Esophagus muscularis mucosa (tissue), 4 donors: ENCODE results near the gene TXNL1. TPM values are rescaled to one million over a fixed set of nuclear protein-coding genes. Genes with fewer than 3 reads are reported as not detected.

ENCODE experiments used
- DNase-seq: peaks from one replicate; pipeline ENCODE4 v3.0.0-alpha.2; 2017; ENCODE audit errors: extremely low spot score
- H3K27ac ChIP-seq, 4 donors: fragments of 200-600 bp; sonication (generic); replicated peaks in 1 of 4; 1 replicate in 3 of 4; 2 replicates in 1 of 4; pipeline ENCODE4 v1.5.1; 2016 to 2019; ENCODE audit warnings: mild to moderate bottlenecking in 1 of 4
- H3K27me3 ChIP-seq, 4 donors: fragments of 200-600 bp; sonication (generic); one replicate each; pipeline versions ENCODE4 v1.5.1 to v1.6.0; 2016 to 2019
- H3K36me3 ChIP-seq, 4 donors: fragments of 200-600 bp; sonication (generic); one replicate each; pipeline ENCODE4 v1.5.1; 2016 to 2019
- H3K4me1 ChIP-seq, 4 donors: fragments of 200-600 bp; sonication (generic); one replicate each; pipeline ENCODE4 v1.5.1; 2016 to 2019
- H3K4me3 ChIP-seq, 4 donors: fragments of 200-600 bp; sonication (generic); 1 replicate in 2 of 4; 2 replicates in 2 of 4; pipeline ENCODE4 v1.5.1; 2016 to 2019; ENCODE audit warnings: mild to moderate bottlenecking in 4 of 4, moderate library complexity in 1 of 4
- H3K9me3 ChIP-seq, 4 donors: fragments of 200-600 bp; sonication (generic); 1 replicate in 3 of 4; 2 replicates in 1 of 4; pipeline ENCODE4 v1.5.1; 2016 to 2019
- CTCF ChIP-seq, 3 experiments: fragments of 200-600 bp in 2 of 3; fragments of 450-650 bp in 1 of 3; sonication (generic) in 2 of 3; IDR thresholded peaks; one replicate each; pipeline ENCODE4 v1.5.1; 2017 to 2019; ENCODE audit warnings: antibody characterized with exemption in 3 of 3, mild to moderate bottlenecking in 2 of 3, moderate library complexity in 1 of 3
- EP300 ChIP-seq: sonication (generic); formaldehyde crosslinking; IDR thresholded peaks from one replicate; pipeline ENCODE4 v1.6.1; 2017; ENCODE audit warnings: antibody characterized with exemption
- POLR2A ChIP-seq: fragments of 450-650 bp; IDR thresholded peaks from one replicate; pipeline ENCODE4 v1.6.1; 2017; ENCODE audit warnings: antibody characterized with exemption, moderate library complexity, mild to moderate bottlenecking, low read depth
- POLR2AphosphoS5 ChIP-seq, 2 donors: sonication (generic); formaldehyde crosslinking; IDR thresholded peaks; one replicate each; pipeline ENCODE4 v1.6.1; 2017; ENCODE audit warnings: antibody characterized with exemption in 2 of 2
- WGBS: methylation state at CpG from one replicate; pipeline ENCODE4 v1.1.5; 2018; 5-methylcytosine and 5-hydroxymethylcytosine counted together
- intact Hi-C: fragments of 100-400 bp; cut with DNase I; formaldehyde crosslinking; loops from one replicate; pipeline ENCODE4 v1.15.1; 2023
- total RNA-seq, 4 donors: library from RNA; depleted of rRNA; stranded (reverse); fragments of >200 nt; gene quantifications; one replicate each; pipeline versions ENCODE4 v1.1.0 to v1.2.1, GENCODE V29; 2016

The TXNL1 gene
- total RNA-seq, 4 donors from 2014 or later, result 29.9 to 42.5 (median 40.4) TPM

GRCh38 chr18:56651771-56652092 lies 13.3 kb upstream of the TXNL1 start:
- Histone ChIP-seq H3K4me1 (peaks cover 16 to 26% (median 21%) of the 10 kb centered on the region in 4 donors), H3K9me3 (no peaks in the 10 kb centered on the region), H3K36me3 (no peaks in the 10 kb centered on the region), H3K27ac (peak overlapping the region; percentile 80 to 92 (median 88)), H3K27me3 (no peaks in the 10 kb centered on the region), H3K4me3 (peak overlapping the region; percentile 63 to 93 (median 88))
- WGBS, result 10% methylated on average over 5 of the region's 5 CpGs
- TF ChIP-seq CTCF (IDR thresholded peaks at IDR 0.05) (no peak), POLR2A (no peak), EP300 (no peak), POLR2AphosphoS5 (IDR thresholded peaks at IDR 0.05) (no peak)
- no peak for DNase-seq
- intact Hi-C loops, result loop anchor here (5.0 kb wide), 1 partner anchor 1064 kb away; the partner anchor contains the start of gene TCF4

GRCh38 chr18:56650944-56651770 lies 12.8 kb upstream of the TXNL1 start, which contains the start of gene WDR7:
TSS of gene WDR7 (plus strand) at chr18:56651359. CDS start at chr18:56672516, 21,157 bp downstream.
- WGBS, result under 1% methylated on average over 25 of the region's 47 CpGs
- intact Hi-C loops, result loop anchor here (5.0 kb wide), 1 partner anchor 1064 kb away; the partner anchor contains the start of gene TCF4
- Histone ChIP-seq H3K27ac (peak within 1 kb of the TSS; percentile 80 to 92 (median 88)), H3K4me1 (peaks cover 16 to 26% (median 21%) of the 10 kb centered on the region in 4 donors), H3K36me3 (no peaks in the 10 kb centered on the region), H3K27me3 (no peaks in the 10 kb centered on the region), H3K9me3 (no peaks in the 10 kb centered on the region), H3K4me3 (peak within 1 kb of the TSS; percentile 63 to 93 (median 88))
- TF ChIP-seq POLR2AphosphoS5 (IDR thresholded peaks at IDR 0.05) (peak; percentile 77 to 90), CTCF (IDR thresholded peaks at IDR 0.05) (peak in 1 of 3 experiments; percentile 22), POLR2A (no peak), EP300 (no peak)
- DNase-seq, result peak; percentile 99

- Histone ChIP-seq H3K4me3 (no peak overlapping the region), H3K4me1 (peaks cover 16 to 26% (median 21%) of the 10 kb centered on the region in 4 donors), H3K27me3 (no peaks in the 10 kb centered on the region), H3K9me3 (no peaks in the 10 kb centered on the region), H3K27ac (no peak overlapping the region), H3K36me3 (no peaks in the 10 kb centered on the region)
- WGBS, result 100% methylated on average over 1 of the region's 1 CpG
- intact Hi-C loops, result loop anchor here (5.0 kb wide), 1 partner anchor 1063 kb away; the partner anchor contains the start of gene TCF4
- TF ChIP-seq POLR2AphosphoS5 (IDR thresholded peaks at IDR 0.05), result no peak
- TF ChIP-seq EP300, result no peak
- no peak for TF ChIP-seq POLR2A
- TF ChIP-seq CTCF (IDR thresholded peaks at IDR 0.05), result no peak
- no peak for DNase-seq
These were observed 11.6 kb upstream of the TXNL1 start for GRCh38 chr18:56649996-56650395.

- Histone ChIP-seq H3K27me3 (no peaks in the 10 kb centered on the region), H3K4me1 (peaks cover 16 to 25% (median 21%) of the 10 kb centered on the region in 4 donors), H3K27ac (no peak overlapping the region), H3K9me3 (no peaks in the 10 kb centered on the region), H3K36me3 (no peaks in the 10 kb centered on the region), H3K4me3 (no peak overlapping the region)
- TF ChIP-seq POLR2AphosphoS5 (IDR thresholded peaks at IDR 0.05) (no peak), EP300 (no peak), CTCF (IDR thresholded peaks at IDR 0.05) (no peak), POLR2A (no peak)
- intact Hi-C loops, result no loop called here
- 90% methylated on average over 3 of the region's 3 CpGs for WGBS
- DNase-seq, result no peak
These were observed 9.8 kb upstream of the TXNL1 start for GRCh38 chr18:56647951-56648893.
